Smooth muscle cell (in vitro differentiated cells): ENCODE measurements around the gene NUCKS1. TPM values are rescaled to one million over a fixed set of nuclear protein-coding genes. Genes with fewer than 3 reads are reported as not detected.

ENCODE experiments used
- DNase-seq: peaks from one replicate; lab custom pipeline; 2025; ENCODE audit not compliant: unreplicated experiment; lab: John Stamatoyannopoulos, UW
- H2AFZ ChIP-seq: fragments of 200-600 bp; sonication (generic); 2 replicates; pipeline ENCODE4 v1.6.0; 2016; ENCODE audit warnings: antibody characterized with exemption, low read depth, mild to moderate bottlenecking
- H3F3A ChIP-seq: fragments of 200-600 bp; sonication (generic); 2 replicates; pipeline ENCODE4 v1.6.0; 2017; ENCODE audit warnings: antibody characterized with exemption, low read depth
- H3K27ac ChIP-seq: fragments of 200-600 bp; sonication (generic); 2 replicates; pipeline ENCODE4 v1.5.1; 2016; ENCODE audit warnings: low read depth, mild to moderate bottlenecking
- H3K27me3 ChIP-seq: fragments of 200-600 bp; sonication (generic); 2 replicates; pipeline ENCODE4 v1.6.1; 2016; ENCODE audit warnings: low read depth, mild to moderate bottlenecking
- H3K36me3 ChIP-seq: fragments of 200-600 bp; sonication (generic); 2 replicates; pipeline ENCODE4 v1.5.1; 2016; ENCODE audit warnings: low read depth
- H3K4me1 ChIP-seq: fragments of 200-600 bp; sonication (generic); 2 replicates; pipeline ENCODE4 v1.5.1; 2016; ENCODE audit warnings: low read depth
- H3K4me2 ChIP-seq: fragments of 200-600 bp; sonication (generic); 2 replicates; pipeline ENCODE4 v1.6.0; 2016; ENCODE audit warnings: mild to moderate bottlenecking
- H3K4me3 ChIP-seq: fragments of 200-600 bp; sonication (generic); 2 replicates; pipeline ENCODE4 v1.5.1; 2016; ENCODE audit warnings: mild to moderate bottlenecking
- H3K79me2 ChIP-seq: fragments of 200-600 bp; sonication (generic); 2 replicates; pipeline ENCODE4 v1.6.0; 2016; ENCODE audit warnings: low read depth, mild to moderate bottlenecking
- H3K9ac ChIP-seq: fragments of 200-600 bp; sonication (generic); 2 replicates; pipeline ENCODE4 v1.6.0; 2016; ENCODE audit warnings: low read depth
- H3K9me3 ChIP-seq: fragments of 200-600 bp; sonication (generic); replicated peaks from 2 replicates; pipeline ENCODE4 v1.5.1; 2016; ENCODE audit warnings: low read depth
- H4K20me1 ChIP-seq: fragments of 200-600 bp; sonication (generic); 2 replicates; pipeline ENCODE4 v1.6.0; 2016; ENCODE audit warnings: low read depth
- CTCF ChIP-seq: fragments of 200-600 bp; sonication (generic); IDR thresholded peaks from 2 replicates; pipeline ENCODE4 v1.5.1; 2017; ENCODE audit warnings: borderline replicate concordance, mild to moderate bottlenecking, antibody characterized with exemption; ENCODE audit not compliant: insufficient read depth, poor library complexity, severe bottlenecking
- WGBS: methylation state at CpG from one replicate; pipeline ENCODE4 v1.1.7; 2016; ENCODE audit warnings: low lambda C conversion rate; 5-methylcytosine and 5-hydroxymethylcytosine counted together
- polyA plus RNA-seq: library from polyadenylated mRNA; unstranded; fragments of >200 nt; fragmentation: Nextera tagmentation; extraction: Ambion mirVana; gene quantifications from 2 replicates; pipeline ENCODE4 v1.2.1, GENCODE V29; 2016
- total RNA-seq: library from RNA; depleted of rRNA; stranded (reverse); fragments of >200 nt; gene quantifications from 2 replicates; pipeline ENCODE4 v1.2.3, GENCODE V29; 2014

Gene NUCKS1
- total and polyA plus RNA-seq, 2 experiments from 2014 or later, result 29.1 to 139 TPM

- DNase-seq, result no peak
Observed at GRCh38 chr1:205689479-205689878, 60.5 kb downstream of the NUCKS1 start.

GRCh38 chr1:205688171-205689080 is 61.6 kb downstream of the NUCKS1 start:
- no peaks in the 10 kb centered on the region for H3K36me3 ChIP-seq
- H3F3A ChIP-seq, result no peaks in the 10 kb centered on the region
- no peak overlapping the region for H3K27ac ChIP-seq
- no peak overlapping the region for H3K4me3 ChIP-seq
- DNase-seq, result no peak
- H3K4me1 ChIP-seq, result peaks cover 18% of the 10 kb centered on the region
- H4K20me1 ChIP-seq, result no peaks in the 10 kb centered on the region
- no peak for TF ChIP-seq CTCF
- 54% methylated on average over 7 of the region's 7 CpGs for WGBS
- no peak overlapping the region for H3K4me2 ChIP-seq
- H3K79me2 ChIP-seq, result no peaks in the 10 kb centered on the region
- no peak overlapping the region for H3K9ac ChIP-seq
- H3K9me3 ChIP-seq, result no peaks in the 10 kb centered on the region
- H3K27me3 ChIP-seq, result peaks cover 3% of the 10 kb centered on the region
- H2AFZ ChIP-seq, result no peak overlapping the region

More at GRCh38 chr1:205689479-205689878, 60.5 kb downstream of the NUCKS1 start:
- no peaks in the 10 kb centered on the region for H3F3A ChIP-seq
- no peaks in the 10 kb centered on the region for H3K9me3 ChIP-seq
- H3K4me2 ChIP-seq, result no peak overlapping the region
- no peaks in the 10 kb centered on the region for H3K36me3 ChIP-seq
- H3K9ac ChIP-seq, result no peak overlapping the region
- peaks cover 25% of the 10 kb centered on the region for H3K4me1 ChIP-seq
- no peaks in the 10 kb centered on the region for H4K20me1 ChIP-seq
- H3K79me2 ChIP-seq, result no peaks in the 10 kb centered on the region
- H3K27me3 ChIP-seq, result peaks cover 3% of the 10 kb centered on the region
- TF ChIP-seq CTCF, result no peak
- H3K27ac ChIP-seq, result no peak overlapping the region
- 65% methylated on average over 5 of the region's 5 CpGs for WGBS
- H3K4me3 ChIP-seq, result no peak overlapping the region
- no peak overlapping the region for H2AFZ ChIP-seq

- Histone ChIP-seq H3K4me1 (peaks cover 18% of the 10 kb centered on the region), H3K4me3 (no peak overlapping the region), H3K9me3 (no peaks in the 10 kb centered on the region), H3K27me3 (peaks cover 3% of the 10 kb centered on the region), H3K27ac (no peak overlapping the region), H3K4me2 (no peak overlapping the region), H4K20me1 (no peaks in the 10 kb centered on the region), H3K36me3 (no peaks in the 10 kb centered on the region), H3F3A (no peaks in the 10 kb centered on the region), H2AFZ (no peak overlapping the region), H3K79me2 (no peaks in the 10 kb centered on the region), H3K9ac (no peak overlapping the region)
- DNase-seq, result no peak
- WGBS, result 91% methylated on average over 2 of the region's 2 CpGs
- TF ChIP-seq CTCF, result no peak
Observed at GRCh38 chr1:205687242-205687641, 62.7 kb downstream of the NUCKS1 start.

GRCh38 chr1:205681364-205681763 is 68.6 kb downstream of the NUCKS1 start:
- H3K9ac ChIP-seq, result no peak overlapping the region
- H3K4me3 ChIP-seq, result no peak overlapping the region
- no peak overlapping the region for H2AFZ ChIP-seq
- H3K27me3 ChIP-seq, result no peaks in the 10 kb centered on the region
- no peaks in the 10 kb centered on the region for H3K36me3 ChIP-seq
- H3K9me3 ChIP-seq, result no peaks in the 10 kb centered on the region
- WGBS, result 82% methylated on average over 3 of the region's 3 CpGs
- no peak for TF ChIP-seq CTCF
- peaks cover 14% of the 10 kb centered on the region for H3K4me1 ChIP-seq
- H3K4me2 ChIP-seq, result no peak overlapping the region
- H3K27ac ChIP-seq, result no peak overlapping the region
- no peaks in the 10 kb centered on the region for H4K20me1 ChIP-seq
- DNase-seq, result no peak
- H3K79me2 ChIP-seq, result peaks cover 4% of the 10 kb centered on the region
- H3F3A ChIP-seq, result peaks cover 12% of the 10 kb centered on the region
